ENCODE results near the gene CAPN1.

- TF ChIP-seq CTCF (IDR thresholded peaks at IDR 0.05) (no peak), MXI1 (IDR thresholded peaks at IDR 0.05; ENCODE audit: low read depth, low read length) (no peak), RXRA (IDR thresholded peaks at IDR 0.05; ENCODE audit: borderline replicate concordance, low read depth) (no peak), PBX3 (IDR thresholded peaks at IDR 0.05) (no peak), MAX (IDR thresholded peaks at IDR 0.05; ENCODE audit: low read depth) (no peak), NFIC (IDR thresholded peaks at IDR 0.05; ENCODE audit: borderline replicate concordance) (no peak), FOXJ3 (CRISPR knock-in tag; IDR thresholded peaks at IDR 0.05) (no peak)
Measured at GRCh38 chr11:65227879-65228278, 46.2 kb downstream of the CAPN1 start.
